ENCODE results near the gene GRIA4.

GRIA4 gene

DNA sequence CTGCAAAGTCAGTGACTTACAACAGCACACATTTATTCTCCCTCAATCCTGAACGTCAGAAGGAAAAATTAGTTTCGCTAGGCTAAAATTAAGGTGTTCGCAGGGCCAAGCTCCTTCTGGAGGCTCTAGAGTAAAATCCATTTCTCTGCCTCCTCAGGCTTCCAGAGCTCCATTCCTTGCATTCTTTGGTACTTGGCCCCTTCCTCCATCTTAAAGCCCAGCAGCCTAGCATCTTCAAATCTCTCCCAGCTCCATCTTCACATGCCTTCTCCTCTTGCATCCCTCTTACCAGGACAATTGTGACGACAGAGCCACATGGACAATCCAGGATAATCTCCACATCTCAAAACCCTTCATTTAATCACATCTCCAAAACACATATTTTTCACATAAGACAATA is 165.0 kb downstream of the GRIA4 start:
- DNase-seq (ENCODE audit: low read depth in 1 of 2, low spot score in 1 of 2) = no peak
- Histone ChIP-seq H3K27me3 (ENCODE audit: insufficient read depth, poor library complexity, severe bottlenecking) (no peaks in the 10 kb centered on the region), H3K27ac (replicated peaks) (no peak overlapping the region), H3K4me3 (replicated peaks; ENCODE audit: insufficient read depth, low read length) (no peak overlapping the region)
- TF ChIP-seq, protein P1, sequence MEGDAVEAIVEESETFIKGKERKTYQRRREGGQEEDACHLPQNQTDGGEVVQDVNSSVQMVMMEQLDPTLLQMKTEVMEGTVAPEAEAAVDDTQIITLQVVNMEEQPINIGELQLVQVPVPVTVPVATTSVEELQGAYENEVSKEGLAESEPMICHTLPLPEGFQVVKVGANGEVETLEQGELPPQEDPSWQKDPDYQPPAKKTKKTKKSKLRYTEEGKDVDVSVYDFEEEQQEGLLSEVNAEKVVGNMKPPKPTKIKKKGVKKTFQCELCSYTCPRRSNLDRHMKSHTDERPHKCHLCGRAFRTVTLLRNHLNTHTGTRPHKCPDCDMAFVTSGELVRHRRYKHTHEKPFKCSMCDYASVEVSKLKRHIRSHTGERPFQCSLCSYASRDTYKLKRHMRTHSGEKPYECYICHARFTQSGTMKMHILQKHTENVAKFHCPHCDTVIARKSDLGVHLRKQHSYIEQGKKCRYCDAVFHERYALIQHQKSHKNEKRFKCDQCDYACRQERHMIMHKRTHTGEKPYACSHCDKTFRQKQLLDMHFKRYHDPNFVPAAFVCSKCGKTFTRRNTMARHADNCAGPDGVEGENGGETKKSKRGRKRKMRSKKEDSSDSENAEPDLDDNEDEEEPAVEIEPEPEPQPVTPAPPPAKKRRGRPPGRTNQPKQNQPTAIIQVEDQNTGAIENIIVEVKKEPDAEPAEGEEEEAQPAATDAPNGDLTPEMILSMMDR (IDR thresholded peaks at IDR 0.05; ENCODE audit: insufficient read depth, low read length) = no peak
- TF ChIP-seq POLR2AphosphoS5 (IDR thresholded peaks at IDR 0.05; ENCODE audit: low read depth) (no peak), SPI1 (IDR thresholded peaks at IDR 0.05; ENCODE audit: borderline replicate concordance, low read depth) (no peak), GABPA (IDR thresholded peaks at IDR 0.05; ENCODE audit: low read depth) (no peak)
- TF ChIP-seq, protein P2, sequence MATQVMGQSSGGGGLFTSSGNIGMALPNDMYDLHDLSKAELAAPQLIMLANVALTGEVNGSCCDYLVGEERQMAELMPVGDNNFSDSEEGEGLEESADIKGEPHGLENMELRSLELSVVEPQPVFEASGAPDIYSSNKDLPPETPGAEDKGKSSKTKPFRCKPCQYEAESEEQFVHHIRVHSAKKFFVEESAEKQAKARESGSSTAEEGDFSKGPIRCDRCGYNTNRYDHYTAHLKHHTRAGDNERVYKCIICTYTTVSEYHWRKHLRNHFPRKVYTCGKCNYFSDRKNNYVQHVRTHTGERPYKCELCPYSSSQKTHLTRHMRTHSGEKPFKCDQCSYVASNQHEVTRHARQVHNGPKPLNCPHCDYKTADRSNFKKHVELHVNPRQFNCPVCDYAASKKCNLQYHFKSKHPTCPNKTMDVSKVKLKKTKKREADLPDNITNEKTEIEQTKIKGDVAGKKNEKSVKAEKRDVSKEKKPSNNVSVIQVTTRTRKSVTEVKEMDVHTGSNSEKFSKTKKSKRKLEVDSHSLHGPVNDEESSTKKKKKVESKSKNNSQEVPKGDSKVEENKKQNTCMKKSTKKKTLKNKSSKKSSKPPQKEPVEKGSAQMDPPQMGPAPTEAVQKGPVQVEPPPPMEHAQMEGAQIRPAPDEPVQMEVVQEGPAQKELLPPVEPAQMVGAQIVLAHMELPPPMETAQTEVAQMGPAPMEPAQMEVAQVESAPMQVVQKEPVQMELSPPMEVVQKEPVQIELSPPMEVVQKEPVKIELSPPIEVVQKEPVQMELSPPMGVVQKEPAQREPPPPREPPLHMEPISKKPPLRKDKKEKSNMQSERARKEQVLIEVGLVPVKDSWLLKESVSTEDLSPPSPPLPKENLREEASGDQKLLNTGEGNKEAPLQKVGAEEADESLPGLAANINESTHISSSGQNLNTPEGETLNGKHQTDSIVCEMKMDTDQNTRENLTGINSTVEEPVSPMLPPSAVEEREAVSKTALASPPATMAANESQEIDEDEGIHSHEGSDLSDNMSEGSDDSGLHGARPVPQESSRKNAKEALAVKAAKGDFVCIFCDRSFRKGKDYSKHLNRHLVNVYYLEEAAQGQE (IDR thresholded peaks at IDR 0.05; ENCODE audit: insufficient replicate concordance, low read depth) = no peak

DNA sequence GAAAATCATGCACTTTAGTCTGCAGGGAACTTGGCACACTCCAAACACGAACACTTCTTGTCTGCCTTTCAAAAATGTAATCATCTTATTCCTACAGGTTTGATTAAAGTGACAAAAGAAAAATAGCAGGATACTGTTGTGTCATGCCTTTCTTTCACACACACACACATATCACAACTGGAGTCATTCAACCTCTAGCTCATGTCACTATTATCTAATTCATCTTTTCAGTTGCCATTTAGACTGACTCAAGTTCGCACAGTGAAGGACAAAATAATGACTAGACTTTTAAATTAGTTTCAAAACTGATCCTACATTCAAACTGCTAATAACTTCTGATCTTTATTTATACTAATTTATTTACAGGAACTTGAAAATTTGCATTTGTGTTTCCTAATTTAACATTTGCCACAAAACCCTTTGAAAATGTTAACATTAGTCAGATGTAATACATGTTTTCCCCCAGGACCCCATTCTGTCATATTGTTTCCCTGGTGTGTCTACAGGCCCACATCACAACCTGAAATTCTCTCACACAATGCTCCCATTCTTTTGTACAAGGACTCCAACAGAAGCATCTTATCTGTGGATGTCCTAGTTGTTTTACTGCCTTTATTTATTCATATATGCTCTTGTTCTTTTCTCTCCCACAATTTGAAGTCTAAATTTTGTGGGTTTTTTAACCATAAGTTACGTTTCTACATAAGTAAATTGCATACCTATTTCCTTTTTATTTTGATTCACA is 171.1 kb downstream of the GRIA4 start:
- no peak overlapping the region for H3K27ac ChIP-seq (replicated peaks)
- TF ChIP-seq SPI1 (IDR thresholded peaks at IDR 0.05; ENCODE audit: borderline replicate concordance, low read depth) (no peak), GABPA (IDR thresholded peaks at IDR 0.05; ENCODE audit: low read depth) (no peak), POLR2AphosphoS5 (IDR thresholded peaks at IDR 0.05; ENCODE audit: low read depth) (no peak)
- TF ChIP-seq, protein P1 (IDR thresholded peaks at IDR 0.05; ENCODE audit: insufficient read depth, low read length) = no peak
- TF ChIP-seq, protein P2 (IDR thresholded peaks at IDR 0.05; ENCODE audit: insufficient replicate concordance, low read depth) = no peak
- no peaks in the 10 kb centered on the region for H3K27me3 ChIP-seq (ENCODE audit: insufficient read depth, poor library complexity, severe bottlenecking)
- H3K4me3 ChIP-seq (replicated peaks; ENCODE audit: insufficient read depth, low read length) = no peak overlapping the region
- no peak for DNase-seq (ENCODE audit: low read depth in 1 of 2, low spot score in 1 of 2)

DNA sequence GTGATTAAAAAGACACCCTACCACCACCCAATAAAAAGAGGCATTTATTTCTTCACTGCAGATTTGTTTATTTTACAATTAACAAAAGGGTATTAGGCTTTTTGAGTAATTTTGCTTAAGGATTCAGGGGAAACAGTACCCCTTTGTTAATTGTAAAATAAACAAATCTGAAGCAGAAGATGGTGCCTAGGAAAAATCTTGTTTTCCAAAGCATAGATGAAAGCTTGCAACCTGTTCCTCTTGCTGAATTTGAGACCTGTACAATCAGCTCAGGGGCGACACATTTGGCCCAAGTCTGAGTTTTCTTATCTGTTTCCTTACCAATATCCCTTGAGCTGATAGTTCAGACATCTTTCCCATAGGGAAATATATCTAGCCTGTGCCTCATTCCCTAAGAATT is 171.9 kb downstream of the GRIA4 start:
- no peaks in the 10 kb centered on the region for H3K27me3 ChIP-seq (ENCODE audit: insufficient read depth, poor library complexity, severe bottlenecking)
- H3K4me3 ChIP-seq (replicated peaks; ENCODE audit: insufficient read depth, low read length) = no peak overlapping the region
- DNase-seq (ENCODE audit: low read depth in 1 of 2, low spot score in 1 of 2) = no peak
- H3K27ac ChIP-seq (replicated peaks) = no peak overlapping the region
- TF ChIP-seq, protein P1 (IDR thresholded peaks at IDR 0.05; ENCODE audit: insufficient read depth, low read length) = no peak
- TF ChIP-seq, protein P2 (IDR thresholded peaks at IDR 0.05; ENCODE audit: insufficient replicate concordance, low read depth) = no peak
- TF ChIP-seq SPI1 (IDR thresholded peaks at IDR 0.05; ENCODE audit: borderline replicate concordance, low read depth) = no peak
- TF ChIP-seq POLR2AphosphoS5 (IDR thresholded peaks at IDR 0.05; ENCODE audit: low read depth) = no peak

Data from HL-60 (cell line).